CD14-positive monocyte (primary cell): ENCODE data around the gene SLC1A1. TPM values are rescaled to one million over a fixed set of nuclear protein-coding genes. Genes with fewer than 3 reads are reported as not detected.

Experiments
- DNase-seq, 3 donors: peaks; one replicate each; pipeline ENCODE4 v3.0.0-alpha.2; 2011 to 2022
- H2AFZ ChIP-seq: 2 replicates; pipeline ENCODE4 v1.6.0; 2012; ENCODE audit warnings: mild to moderate bottlenecking, low read depth, low read length, inconsistent platforms; ENCODE audit not compliant: insufficient read depth, poor library complexity, severe bottlenecking
- H3K27ac ChIP-seq, 2 donors: 1 replicate in 1 of 2; 2 replicates in 1 of 2; pipeline ENCODE4 v1.5.1; 2012 to 2013; ENCODE audit warnings: low read length in 2 of 2, control low read depth in 1 of 2, inconsistent platforms in 1 of 2, low read depth in 1 of 2, mild to moderate bottlenecking in 1 of 2
- H3K27me3 ChIP-seq, 2 donors: one replicate each; pipeline versions ENCODE4 v1.6.0 to v1.6.1; 2011 to 2013; ENCODE audit warnings: low read length in 2 of 2; ENCODE audit not compliant: control insufficient read depth in 2 of 2, insufficient read depth in 2 of 2
- H3K36me3 ChIP-seq, 2 donors: replicated peaks in 1 of 2; 1 replicate in 1 of 2; 2 replicates in 1 of 2; pipeline versions ENCODE4 v1.5.1 to v1.6.1; 2012 to 2013; ENCODE audit warnings: low read length in 2 of 2, control low read depth in 1 of 2, inconsistent platforms in 1 of 2, mild to moderate bottlenecking in 1 of 2; ENCODE audit not compliant: insufficient read depth in 2 of 2, control insufficient read depth in 1 of 2
- H3K4me1 ChIP-seq, 2 donors: 1 replicate in 1 of 2; 2 replicates in 1 of 2; pipeline versions ENCODE4 v1.5.1 to v1.6.1; 2012 to 2013; ENCODE audit warnings: low read length in 2 of 2, control low read depth in 1 of 2, inconsistent platforms in 1 of 2, mild to moderate bottlenecking in 1 of 2, moderate library complexity in 1 of 2; ENCODE audit not compliant: insufficient read depth in 2 of 2, control insufficient read depth in 1 of 2
- H3K4me2 ChIP-seq: replicated peaks from 2 replicates; pipeline ENCODE3; 2012; ENCODE audit warnings: low read length, moderate library complexity, mild to moderate bottlenecking; ENCODE audit not compliant: poor library complexity, severe bottlenecking; ENCODE audit errors: extremely low read depth
- H3K4me3 ChIP-seq, 3 experiments: fragments of 200-600 bp in 1 of 3; sonication (generic) in 1 of 3; replicated peaks in 1 of 3; 1 replicate in 2 of 3; 2 replicates in 1 of 3; pipeline ENCODE4 v1.5.1; 2011 to 2013; ENCODE audit warnings: low read length in 3 of 3, mild to moderate bottlenecking in 3 of 3, control low read depth in 2 of 3, low read depth in 2 of 3, inconsistent platforms in 1 of 3, moderate library complexity in 1 of 3
- H3K79me2 ChIP-seq: 2 replicates; pipeline ENCODE4 v1.6.0; 2012; ENCODE audit warnings: mild to moderate bottlenecking, control low read depth, inconsistent platforms, low read length, moderate library complexity; ENCODE audit not compliant: insufficient read depth
- H3K9ac ChIP-seq: 2 replicates; pipeline ENCODE4 v1.6.0; 2017; ENCODE audit warnings: low read length, mild to moderate bottlenecking; ENCODE audit not compliant: insufficient read depth, poor library complexity, severe bottlenecking
- H3K9me3 ChIP-seq, 2 donors: replicated peaks in 1 of 2; 1 replicate in 1 of 2; 2 replicates in 1 of 2; pipeline versions ENCODE4 v1.5.1 to v1.6.1; 2012 to 2013; ENCODE audit warnings: low read length in 2 of 2, control low read depth in 1 of 2; ENCODE audit not compliant: control insufficient read depth in 1 of 2, insufficient read depth in 1 of 2
- H4K20me1 ChIP-seq: 2 replicates; pipeline ENCODE4 v1.6.0; 2012; ENCODE audit warnings: mild to moderate bottlenecking, low read length, control low read depth, moderate library complexity; ENCODE audit not compliant: insufficient read depth
- H3K27ac Mint-ChIP-seq, 7 donors: one replicate each; pipeline ENCODE4 v1.8.0; 2020; ENCODE audit warnings: mild to moderate bottlenecking in 7 of 7, mixed read lengths in 7 of 7, moderate library complexity in 6 of 7, inconsistent platforms in 2 of 7
- H3K27me3 Mint-ChIP-seq, 3 donors: one replicate each; pipeline ENCODE4 v1.8.0; 2021 to 2022; ENCODE audit warnings: low read depth in 3 of 3, mild to moderate bottlenecking in 3 of 3, mixed read lengths in 3 of 3, moderate library complexity in 3 of 3, inconsistent platforms in 1 of 3
- H3K36me3 Mint-ChIP-seq, 2 donors: one replicate each; pipeline ENCODE4 v1.8.0; 2020; ENCODE audit warnings: mixed read lengths in 2 of 2, inconsistent platforms in 1 of 2, mild to moderate bottlenecking in 1 of 2
- H3K4me1 Mint-ChIP-seq: one replicate; pipeline ENCODE4 v1.8.0; 2020; ENCODE audit warnings: mild to moderate bottlenecking, mixed read lengths
- H3K4me3 Mint-ChIP-seq, 2 donors: one replicate each; pipeline ENCODE4 v1.8.0; 2020; ENCODE audit warnings: mild to moderate bottlenecking in 2 of 2, mixed read lengths in 2 of 2, moderate library complexity in 1 of 2
- H3K9me3 Mint-ChIP-seq, 7 donors: one replicate each; pipeline ENCODE4 v1.8.0; 2020 to 2022; ENCODE audit warnings: mixed read lengths in 7 of 7, mild to moderate bottlenecking in 6 of 7, moderate library complexity in 6 of 7, inconsistent platforms in 2 of 7
- CTCF ChIP-seq: fragments of 200-600 bp; IDR thresholded peaks from one replicate; pipeline ENCODE4 v1.8.0; 2022; ENCODE audit warnings: antibody characterized with exemption, mild to moderate bottlenecking
- WGBS: methylation state at CpG from one replicate; pipeline ENCODE4 v1.1.5; 2013; ENCODE audit warnings: missing lambda C conversion rate; ENCODE audit not compliant: insufficient coverage; 5-methylcytosine and 5-hydroxymethylcytosine counted together
- intact Hi-C, 2 donors: fragments of 100-400 bp; cut with micrococcal nuclease; formaldehyde crosslinking; loops; one replicate each; pipeline versions ENCODE4 v1.15.0 to v1.15.1; 2023
- polyA plus RNA-seq, 3 donors: library from polyadenylated mRNA; depleted of rRNA in 1 of 3; unstranded in 2 of 3; stranded (reverse) in 1 of 3; fragments of 300-500 nt in 2 of 3; fragments of >200 nt in 1 of 3; fragmentation: Illumina TruSeq in 2 of 3; gene quantifications; 1 replicate in 2 of 3; 2 replicates in 1 of 3; pipeline ENCODE4 v1.2.3, GENCODE V29; 2012 to 2021

Gene SLC1A1
- polyA plus RNA-seq, 3 donors, result not detected

DNA sequence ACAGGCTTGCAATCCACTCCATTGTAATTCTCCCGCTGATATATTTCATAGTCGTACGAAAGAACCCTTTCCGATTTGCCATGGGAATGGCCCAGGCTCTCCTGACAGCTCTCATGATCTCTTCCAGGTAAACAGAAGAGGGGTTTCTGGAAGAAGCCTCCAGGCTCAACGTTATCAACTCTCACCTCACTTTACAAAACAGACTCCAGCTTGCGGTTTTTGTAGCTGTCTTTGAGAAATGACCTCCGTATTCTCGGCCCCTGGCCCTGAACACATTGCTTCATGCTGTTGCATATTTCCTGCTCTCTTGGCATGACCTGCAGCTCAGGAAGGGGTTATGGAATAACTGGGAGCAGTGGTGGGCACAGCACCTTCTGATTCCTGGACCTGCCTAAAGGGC is 85.7 kb downstream of the SLC1A1 start:
- H3K79me2 ChIP-seq, result no peaks in the 10 kb centered on the region
- no peak overlapping the region for H3K9ac ChIP-seq
- H3K4me3 ChIP-seq, result no peak overlapping the region
- DNase-seq, result no peak
- no peaks in the 10 kb centered on the region for H3K36me3 Mint-ChIP-seq
- TF ChIP-seq CTCF, result no peak
- no peaks in the 10 kb centered on the region for H3K27me3 ChIP-seq
- H3K27ac Mint-ChIP-seq, result no peak overlapping the region
- H3K4me1 Mint-ChIP-seq, result no peaks in the 10 kb centered on the region
- H3K9me3 ChIP-seq, result no peaks in the 10 kb centered on the region
- H4K20me1 ChIP-seq, result no peaks in the 10 kb centered on the region
- intact Hi-C loops, result no loop called here
- peaks cover 0 to 4% (median 0%) of the 10 kb centered on the region in 7 donors for H3K9me3 Mint-ChIP-seq
- no peak overlapping the region for H2AFZ ChIP-seq
- 100% methylated on average over 4 of the region's 8 CpGs for WGBS
- no peaks in the 10 kb centered on the region for H3K4me1 ChIP-seq
- H3K4me2 ChIP-seq, result no peak overlapping the region
- no peak overlapping the region for H3K27ac ChIP-seq
- H3K4me3 Mint-ChIP-seq, result no peak overlapping the region
- no peaks in the 10 kb centered on the region for H3K36me3 ChIP-seq
- H3K27me3 Mint-ChIP-seq, result peaks cover 6 to 8% (median 7%) of the 10 kb centered on the region in 3 donors

DNA sequence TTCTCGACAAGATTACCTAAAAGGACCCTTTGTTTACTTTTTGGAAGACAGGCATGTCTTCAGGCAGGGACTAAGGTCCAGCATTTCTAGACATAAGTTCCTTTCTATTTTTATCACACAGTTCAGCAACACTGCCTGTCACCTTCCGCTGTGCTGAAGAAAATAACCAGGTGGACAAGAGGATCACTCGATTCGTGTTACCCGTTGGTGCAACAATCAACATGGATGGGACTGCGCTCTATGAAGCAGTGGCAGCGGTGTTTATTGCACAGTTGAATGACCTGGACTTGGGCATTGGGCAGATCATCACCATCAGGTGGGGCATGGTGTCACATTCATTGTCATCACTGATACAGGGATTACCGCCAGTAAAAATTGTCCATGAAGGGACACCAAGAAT is 86.2 kb downstream of the SLC1A1 start:
- Histone ChIP-seq H3K4me2 (no peak overlapping the region), H3K4me1 (no peaks in the 10 kb centered on the region), H3K4me3 (no peak overlapping the region), H3K36me3 (no peaks in the 10 kb centered on the region), H3K27ac (no peak overlapping the region), H2AFZ (no peak overlapping the region), H4K20me1 (no peaks in the 10 kb centered on the region), H3K79me2 (no peaks in the 10 kb centered on the region), H3K27me3 (no peaks in the 10 kb centered on the region), H3K9ac (no peak overlapping the region), H3K9me3 (no peaks in the 10 kb centered on the region)
- DNase-seq, result no peak
- no peak for TF ChIP-seq CTCF
- Mint-ChIP-seq H3K4me1 (no peaks in the 10 kb centered on the region), H3K9me3 (peaks cover 0 to 4% (median 0%) of the 10 kb centered on the region in 7 donors), H3K4me3 (no peak overlapping the region), H3K27ac (no peak overlapping the region), H3K36me3 (no peaks in the 10 kb centered on the region), H3K27me3 (peaks cover 4 to 8% (median 7%) of the 10 kb centered on the region in 3 donors)
- intact Hi-C loops, result no loop called here
- 96% methylated on average over 8 of the region's 8 CpGs for WGBS
